NCI-H1048 (cell line): ENCODE data around the gene SLC25A52.
"Not testable (repeated sequence)": the region's sequence is repeated elsewhere in the genome, so short reads cannot be mapped to it uniquely, and the experiment has no call there.

Source experiments
- DNase-seq: peaks from one replicate; lab custom pipeline; 2025; lab: John Stamatoyannopoulos, UW

The SLC25A52 gene, protein sequence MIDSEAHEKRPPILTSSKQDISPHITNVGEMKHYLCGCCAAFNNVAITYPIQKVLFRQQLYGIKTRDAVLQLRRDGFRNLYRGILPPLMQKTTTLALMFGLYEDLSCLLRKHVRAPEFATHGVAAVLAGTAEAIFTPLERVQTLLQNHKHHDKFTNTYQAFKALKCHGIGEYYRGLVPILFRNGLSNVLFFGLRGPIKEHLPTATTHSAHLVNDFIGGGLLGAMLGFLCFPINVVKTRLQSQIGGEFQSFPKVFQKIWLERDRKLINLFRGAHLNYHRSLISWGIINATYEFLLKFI

DNA sequence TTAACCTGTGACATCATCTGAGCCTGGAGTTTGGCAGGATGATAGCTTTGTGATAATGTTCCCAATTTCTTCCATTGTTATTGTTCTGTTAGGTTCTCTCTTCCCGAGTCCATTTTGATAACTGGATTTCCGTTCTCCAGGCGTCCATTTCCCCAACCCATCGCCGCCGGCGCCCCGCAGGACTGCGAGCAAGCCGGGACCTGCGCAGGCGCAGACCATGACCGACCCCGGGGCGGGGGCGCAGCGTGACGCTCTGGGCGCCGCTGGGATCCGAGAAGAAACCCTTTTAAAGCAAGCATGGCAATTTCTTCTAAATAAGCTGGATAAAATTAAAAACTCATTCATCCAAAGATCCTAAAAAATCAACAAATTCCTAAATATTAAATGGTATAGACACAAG lies at the start of gene SLC25A52:
TSS of gene SLC25A52 (minus strand) at position 186 of the 400 bp plus-strand sequence. CDS start 219 bp downstream, outside the sequence.
- no peak for DNase-seq

DNA sequence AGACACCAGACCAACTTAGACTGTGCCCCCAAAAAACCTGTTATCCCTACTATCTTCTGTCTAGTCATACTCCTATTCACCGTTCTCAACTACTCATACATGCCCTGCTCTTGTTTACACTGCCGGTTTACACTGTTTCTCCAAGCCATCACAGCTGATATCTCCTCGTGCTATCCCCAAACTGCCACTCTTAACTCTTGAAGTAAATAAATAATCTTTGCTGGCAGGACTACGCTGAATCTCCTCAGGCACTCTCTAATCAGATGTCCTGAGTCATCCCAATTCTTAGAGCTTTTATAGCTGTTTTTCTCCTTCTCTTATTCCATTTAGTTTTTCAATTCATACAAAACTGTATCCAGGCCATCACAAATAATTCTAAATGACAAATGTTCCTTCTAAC lies 48.4 kb upstream of the SLC25A52 start:
- DNase-seq = not testable (repeated sequence)

DNA sequence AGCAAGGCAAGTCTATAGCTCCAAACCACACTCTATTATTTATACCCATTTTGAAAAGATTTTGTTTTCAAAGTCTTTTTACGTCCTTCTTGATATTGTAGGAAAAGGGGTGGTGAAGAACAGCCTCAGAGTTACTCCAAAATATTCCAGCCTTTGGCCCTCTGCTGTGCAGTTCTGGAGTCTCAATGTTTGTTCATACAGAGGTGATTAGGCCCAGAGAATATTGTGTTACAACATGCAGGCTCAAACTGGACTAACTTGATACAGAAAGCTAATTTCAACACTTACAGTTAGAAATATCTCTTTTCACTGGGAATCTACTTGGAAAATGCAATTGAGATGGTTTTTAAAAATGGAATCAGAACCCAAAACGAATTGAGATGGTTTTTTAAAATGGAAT lies 40.4 kb upstream of the SLC25A52 start:
- no peak for DNase-seq

DNA sequence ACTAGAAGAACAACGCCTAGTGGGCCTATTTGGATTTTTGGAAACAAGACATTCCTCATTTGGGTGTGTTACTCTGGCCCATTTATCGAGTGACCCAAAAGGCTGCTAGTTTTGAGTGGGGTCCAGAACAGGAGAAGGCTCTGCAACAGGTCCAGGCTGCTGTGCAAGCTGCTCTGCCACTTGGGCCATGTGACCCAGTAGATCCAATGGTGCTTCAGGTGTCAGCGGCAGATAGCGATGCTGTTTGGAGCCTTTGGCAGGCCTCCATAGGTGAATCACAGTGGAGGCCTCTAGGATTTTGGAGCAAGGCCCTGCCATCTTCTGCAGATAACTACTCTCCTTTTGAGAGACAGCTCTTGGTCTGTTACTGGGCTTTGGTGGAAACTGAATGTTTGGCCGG lies 38.6 kb upstream of the SLC25A52 start:
- not testable (repeated sequence) for DNase-seq

DNA sequence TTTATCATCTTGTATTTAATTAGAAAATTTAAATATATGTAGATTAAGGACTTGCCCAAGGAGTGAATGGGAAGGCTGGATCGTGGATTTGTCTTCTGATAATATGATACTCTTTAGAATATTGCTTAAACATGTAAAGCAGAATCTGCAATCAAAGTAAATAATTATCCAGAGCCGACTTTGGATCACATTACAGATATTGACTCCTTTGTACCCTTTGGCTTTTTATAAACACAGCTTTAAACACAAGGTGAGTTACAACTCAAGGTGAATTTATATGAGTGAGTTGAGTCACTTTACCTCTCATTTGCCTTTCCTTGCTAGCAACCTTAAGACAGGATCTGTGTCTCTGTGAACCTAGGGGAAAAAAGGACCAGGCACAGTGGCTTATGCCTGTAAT lies 37.7 kb upstream of the SLC25A52 start:
- no peak for DNase-seq

DNA sequence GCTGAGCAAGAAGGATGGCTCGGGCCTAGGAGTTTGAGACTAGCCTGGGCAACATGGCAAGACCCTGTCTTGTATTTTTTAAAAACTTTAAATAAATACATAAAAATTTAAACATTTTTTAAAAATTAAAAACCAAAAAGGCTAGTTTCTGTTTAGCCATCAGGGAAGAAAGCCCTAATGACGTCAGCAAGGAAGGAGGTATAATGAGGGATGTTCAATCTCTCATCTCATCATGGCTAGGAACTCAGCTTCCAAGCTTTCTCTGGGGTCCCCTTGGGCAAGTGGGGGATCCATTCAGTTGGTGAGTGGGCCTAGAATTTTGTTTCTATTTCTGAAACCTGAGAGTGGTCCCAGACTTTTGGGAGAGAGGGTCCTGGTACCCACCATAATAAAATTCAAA lies 35.1 kb upstream of the SLC25A52 start:
- DNase-seq = no peak

DNA sequence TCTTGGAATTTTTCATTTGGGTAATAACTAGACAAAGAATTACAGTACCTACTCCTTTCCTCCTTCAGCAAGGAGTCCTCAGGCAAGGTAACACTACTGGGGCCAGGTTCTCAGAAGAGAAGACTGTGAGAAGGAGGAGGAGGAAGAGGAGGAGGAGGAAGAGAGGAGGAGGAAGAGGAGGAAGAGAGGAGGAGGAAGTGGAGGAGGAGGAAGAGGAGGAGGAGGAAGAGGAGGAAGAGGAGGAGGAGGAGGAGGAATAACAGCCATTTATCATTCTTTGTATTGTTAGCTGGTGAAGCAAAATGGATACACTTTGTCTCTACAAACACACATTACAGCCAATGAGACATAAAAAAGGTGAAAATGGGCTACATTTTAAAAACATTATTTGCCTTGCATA lies 32.9 kb upstream of the SLC25A52 start:
- DNase-seq = no peak

DNA sequence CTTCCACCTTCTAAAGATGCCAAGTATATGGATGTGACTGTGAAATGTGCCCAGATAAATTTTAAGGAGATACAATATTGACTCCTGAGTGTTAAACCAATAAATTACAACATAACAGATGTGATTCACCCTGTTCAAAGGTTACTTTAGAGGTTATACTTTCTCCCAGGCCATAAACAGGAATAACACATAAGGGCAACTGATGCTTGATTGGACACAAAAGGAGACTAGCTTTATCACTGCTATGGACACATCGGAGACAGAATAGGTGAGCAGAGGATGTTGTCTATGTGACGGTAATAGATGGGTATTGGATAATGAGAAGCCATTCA lies 31.9 kb upstream of the SLC25A52 start:
- DNase-seq = no peak

DNA sequence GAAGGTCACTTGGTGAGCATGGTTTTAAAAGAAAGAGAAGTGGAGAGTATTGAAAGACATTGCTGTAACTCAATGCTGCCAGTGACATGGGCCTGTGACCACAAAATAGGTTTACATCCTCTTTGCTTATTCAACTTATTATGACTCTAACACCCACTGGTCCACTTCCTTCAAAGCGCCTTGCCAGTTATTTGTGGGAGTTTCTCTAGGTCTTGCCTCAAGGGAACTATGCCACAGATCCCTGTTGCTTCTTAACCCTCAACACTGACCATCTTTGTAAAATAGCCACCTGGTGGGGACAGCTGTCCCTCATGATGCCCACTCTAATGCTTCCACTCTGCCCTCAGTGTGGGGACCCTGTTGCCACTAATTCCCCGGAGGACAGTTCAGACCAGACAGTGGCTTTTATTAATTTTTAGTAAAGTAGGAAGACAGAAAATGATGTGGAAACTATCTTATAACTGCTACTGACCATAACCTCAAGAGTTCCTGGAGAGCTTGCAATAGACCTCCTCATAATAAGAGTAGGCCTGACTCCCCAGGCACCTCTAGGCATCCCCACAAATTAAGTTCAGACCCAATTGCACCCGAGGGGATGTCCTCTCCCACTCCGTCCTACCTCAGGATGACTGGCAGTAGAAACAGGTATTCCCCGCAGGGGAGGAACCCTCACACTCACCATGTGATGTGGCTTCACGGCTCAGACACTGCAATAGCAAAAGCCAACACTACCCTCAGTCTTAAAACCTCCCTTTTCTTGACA lies 31.3 kb upstream of the SLC25A52 start:
- no peak for DNase-seq

DNA sequence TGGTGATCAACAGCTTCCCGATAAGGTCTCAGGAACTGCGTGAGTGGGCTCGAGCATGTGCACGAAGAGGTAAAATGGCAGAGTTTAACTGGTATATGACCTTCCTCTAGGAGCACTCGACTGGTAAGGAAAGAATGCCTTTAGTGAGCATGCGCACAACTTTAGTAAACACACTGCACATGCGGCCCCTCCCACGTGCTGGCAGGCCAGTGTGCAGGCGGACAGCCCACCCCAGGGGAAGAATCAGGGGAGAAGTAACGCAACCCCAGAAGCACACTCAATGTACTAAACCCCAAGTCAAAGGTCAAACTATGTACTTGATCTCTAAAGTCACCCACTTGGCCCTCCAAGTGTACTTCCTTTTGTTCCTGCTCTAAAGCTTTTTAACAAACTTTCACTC lies 28.7 kb upstream of the SLC25A52 start:
- no peak for DNase-seq

DNA sequence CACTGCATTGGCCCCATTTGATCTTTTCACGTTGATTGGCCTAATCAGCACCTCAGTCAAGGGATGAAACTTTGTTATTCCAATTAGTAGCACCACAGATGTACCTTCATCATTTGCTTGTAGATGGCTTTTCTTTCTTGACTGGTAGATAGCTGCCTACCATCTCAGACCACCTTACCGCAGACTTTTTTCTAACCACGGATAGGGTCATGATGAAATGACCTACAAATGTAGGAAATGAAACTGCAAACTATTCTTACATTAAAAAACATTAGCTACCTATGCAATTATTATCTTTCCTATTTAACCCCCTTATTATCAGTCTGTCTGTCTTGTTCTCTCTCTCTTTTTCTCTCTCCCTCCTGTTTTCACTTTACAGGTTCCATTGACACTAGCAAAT lies 22.4 kb upstream of the SLC25A52 start:
- DNase-seq = no peak

DNA sequence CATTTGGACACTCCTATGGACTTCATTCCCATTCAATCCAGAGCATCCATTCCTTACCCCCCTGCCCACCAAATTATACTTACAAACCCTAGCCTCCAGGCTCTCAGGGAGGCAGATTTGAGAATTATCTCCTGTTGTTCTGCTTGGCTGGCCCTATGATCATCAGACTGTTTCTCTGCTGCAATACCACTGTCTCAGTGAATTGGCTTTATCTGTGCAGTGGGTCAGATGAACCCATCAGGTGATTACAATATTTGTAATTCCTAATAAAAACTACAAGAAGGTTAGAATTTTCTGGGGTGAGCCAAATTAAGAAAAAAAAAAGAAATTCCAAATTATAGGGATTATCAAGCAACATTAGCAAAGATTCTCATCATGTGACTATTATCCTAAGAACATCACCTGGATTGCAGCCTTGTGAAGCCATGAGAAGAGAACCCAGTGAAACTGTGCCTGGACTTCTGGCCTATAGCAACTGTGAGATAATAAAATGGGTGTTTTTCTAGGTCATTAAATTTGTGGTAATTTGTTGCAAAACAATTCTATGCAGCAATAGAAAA lies 17.8 kb upstream of the SLC25A52 start:
- no peak for DNase-seq

DNA sequence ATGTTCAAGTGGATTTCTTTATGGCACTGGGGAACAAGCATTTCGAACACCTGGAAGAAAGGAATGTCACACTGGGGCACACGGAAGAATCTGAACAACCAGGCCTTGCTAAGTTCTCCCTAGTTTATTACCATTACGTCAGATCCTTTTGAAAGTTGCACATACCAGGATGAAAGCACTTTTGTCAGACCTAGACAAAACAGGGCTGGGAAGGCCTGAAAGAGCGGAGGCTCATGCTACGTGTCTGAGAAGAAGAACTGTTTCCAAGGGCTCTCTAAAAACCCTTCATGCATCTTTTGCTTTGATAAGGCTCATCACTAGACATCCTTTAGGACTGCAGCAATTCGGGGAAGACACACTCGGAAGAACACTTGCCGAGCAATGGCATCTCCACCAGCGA lies 15.4 kb upstream of the SLC25A52 start:
- no peak for DNase-seq

DNA sequence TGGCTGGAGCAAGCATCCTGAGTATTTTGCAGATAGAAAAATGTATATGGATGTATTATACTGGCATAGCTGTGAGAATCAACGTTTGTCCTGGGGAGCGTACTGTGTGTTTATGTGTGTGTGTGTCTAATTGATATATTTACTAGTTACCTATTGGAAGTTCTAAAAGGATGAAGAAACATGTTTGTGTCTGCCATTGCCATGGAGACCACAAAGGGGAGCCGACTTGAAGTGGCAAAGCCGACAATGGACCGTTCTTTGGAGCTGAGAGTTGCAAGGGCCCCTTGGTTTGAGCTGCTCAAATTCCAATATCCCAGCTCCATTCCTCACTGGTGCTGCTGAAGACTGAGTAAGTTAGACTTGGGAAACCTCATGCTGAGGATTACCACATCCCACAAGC lies 14.3 kb upstream of the SLC25A52 start:
- DNase-seq = no peak

DNA sequence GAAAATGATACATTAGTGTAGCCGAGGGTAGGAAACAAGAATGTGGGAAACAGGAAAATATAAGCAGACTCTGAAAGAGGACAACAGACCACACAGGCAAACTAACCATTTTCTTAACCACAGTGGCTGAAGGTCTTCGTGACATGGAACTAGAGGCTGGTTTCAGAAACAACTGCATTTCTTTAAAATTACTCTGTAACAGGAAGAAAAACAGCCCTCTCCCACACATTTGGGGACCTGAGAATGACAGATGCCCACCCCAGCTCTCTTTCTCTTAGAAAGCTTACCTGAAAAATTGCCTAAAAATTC lies 13.8 kb upstream of the SLC25A52 start:
- DNase-seq = no peak

DNA sequence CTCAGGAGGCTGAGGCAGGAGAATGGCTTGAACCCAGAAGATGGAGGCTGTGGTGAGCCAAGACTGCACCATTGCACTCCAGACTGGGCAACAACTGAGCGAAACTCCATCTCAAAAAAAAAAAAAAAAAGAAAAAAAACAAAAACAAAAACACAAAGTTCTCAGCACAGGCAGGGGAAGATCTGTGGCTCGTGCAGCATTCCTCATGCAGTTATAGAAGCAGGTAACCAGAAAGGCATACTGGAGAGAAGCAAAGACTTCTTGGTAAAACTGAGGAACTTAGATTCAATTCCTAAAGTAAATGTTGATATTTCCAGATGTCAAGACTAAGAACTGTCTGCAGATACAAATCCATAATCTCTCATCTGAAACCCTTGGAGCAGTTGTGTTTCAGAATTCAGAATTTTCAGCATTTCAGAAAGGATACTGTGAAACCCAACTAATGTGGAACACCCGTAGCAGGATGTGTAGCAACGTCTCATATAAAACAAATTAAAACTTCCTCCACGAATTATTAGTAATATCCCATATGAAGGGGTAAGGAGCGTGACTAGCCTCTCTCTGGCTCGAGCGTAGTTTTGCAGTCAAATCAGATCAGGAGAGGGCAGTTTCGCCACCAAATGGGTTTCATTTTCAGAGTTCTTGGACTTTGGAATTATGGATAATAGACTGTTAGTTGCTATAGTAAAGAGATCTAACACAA lies 13.2 kb upstream of the SLC25A52 start:
- no peak for DNase-seq

DNA sequence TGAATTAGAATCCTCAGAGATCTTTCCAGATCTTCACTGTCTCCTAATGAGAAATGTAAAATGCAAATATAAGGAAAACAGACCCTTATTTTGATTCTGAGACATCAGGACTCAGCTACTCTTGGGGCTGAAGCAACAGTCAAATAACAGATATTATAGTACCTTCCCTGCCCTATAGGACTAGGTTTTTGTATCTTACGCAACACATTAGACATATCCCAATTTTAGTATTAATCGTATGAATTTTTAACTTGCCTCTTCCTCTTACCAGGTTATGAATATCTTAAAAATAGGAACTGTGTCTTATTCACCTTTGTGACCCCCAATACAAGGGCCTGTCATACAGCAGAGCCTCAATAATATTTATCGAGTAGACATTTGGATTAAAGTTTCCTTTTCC lies 12.0 kb upstream of the SLC25A52 start:
- no peak for DNase-seq

DNA sequence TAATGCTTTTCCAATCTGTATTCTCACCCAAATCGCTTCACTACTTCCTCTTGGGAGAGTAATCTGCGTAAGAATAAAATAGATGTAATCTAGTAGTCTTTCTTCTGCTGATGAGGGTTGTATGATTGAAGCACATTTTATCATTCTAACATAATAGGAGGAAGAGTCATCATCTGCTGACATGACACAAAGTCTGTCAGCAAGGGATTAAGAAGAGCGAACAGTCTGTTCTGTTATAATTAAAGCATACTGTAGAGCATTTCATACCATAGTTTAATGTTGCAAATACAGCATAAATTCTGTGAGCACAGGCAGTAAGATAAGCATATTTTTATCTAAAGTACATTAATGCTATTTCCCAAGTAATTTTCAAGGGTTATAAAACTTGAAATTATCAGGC lies 10.4 kb downstream of the SLC25A52 start:
- DNase-seq = no peak

DNA sequence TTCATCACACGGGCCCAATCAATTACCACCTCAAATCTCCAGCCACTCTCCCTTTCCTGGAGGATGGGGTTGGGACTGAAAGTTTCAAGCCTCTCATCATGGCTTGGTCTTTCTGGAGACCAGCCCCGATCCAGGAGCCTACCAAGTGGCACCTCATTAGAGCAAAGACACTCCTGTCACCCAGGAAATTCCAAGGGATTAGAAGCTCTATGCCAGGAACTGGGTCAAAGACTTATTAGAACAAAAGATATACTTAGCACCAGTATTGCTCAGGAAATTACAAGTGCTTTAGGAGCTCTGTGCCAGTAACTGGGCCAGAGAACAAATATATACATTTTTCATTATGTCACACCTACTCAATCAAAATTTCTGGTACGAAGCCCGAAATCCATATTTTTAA lies 14.3 kb downstream of the SLC25A52 start:
- no peak for DNase-seq

DNA sequence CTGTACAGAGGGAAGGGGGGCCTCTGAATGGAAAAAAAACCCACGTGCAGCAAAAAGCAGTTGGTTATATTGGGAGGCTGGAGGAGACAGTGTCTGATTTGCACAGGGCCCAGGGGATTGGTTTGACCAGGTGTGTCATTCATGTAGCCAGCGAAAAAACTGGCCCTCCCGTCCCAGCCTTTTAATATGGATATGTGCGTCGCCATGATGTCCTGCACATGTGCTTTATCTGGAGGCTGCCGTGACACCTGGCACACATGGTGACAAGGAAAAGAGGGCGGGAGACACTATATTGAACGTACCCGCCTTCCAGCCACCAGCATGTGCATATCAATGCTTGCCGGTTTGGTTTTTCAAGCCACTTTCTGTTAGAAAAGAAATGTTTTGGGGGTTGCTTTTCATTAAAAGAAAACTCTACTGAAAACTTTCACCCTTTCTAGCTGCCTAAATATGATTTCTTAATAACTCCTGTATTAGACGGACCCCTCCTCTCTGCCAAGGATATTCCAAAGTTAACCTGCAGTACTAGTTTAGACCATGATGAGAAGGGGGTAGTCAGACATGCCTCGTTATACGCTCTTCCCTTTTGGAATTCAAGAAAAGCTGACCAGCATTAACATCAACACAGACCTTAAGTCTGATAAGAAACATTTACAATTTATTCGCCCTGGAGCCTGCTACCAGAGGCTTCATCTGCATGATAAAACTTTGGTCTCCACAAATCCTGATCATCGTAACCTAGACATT lies 16.2 kb downstream of the SLC25A52 start:
- DNase-seq = no peak

DNA sequence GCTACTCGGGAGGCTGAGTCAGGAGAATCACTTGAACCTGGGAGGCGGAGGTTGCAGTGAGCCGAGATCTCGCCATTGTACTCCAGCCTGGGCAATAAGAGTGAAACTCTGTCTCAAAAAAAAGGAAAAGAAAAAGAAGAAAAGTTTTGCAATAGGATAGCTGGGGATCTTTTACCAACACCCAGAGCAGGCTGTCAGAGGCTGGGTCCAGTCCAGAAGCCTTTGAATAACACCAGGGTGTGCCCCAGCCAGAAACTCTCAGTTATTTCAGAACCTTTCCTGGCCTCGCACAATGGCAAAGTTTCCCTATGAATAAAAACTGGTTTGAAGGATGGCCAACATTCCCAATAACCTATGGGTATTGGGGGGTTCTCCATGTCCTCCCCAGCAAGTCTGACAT lies 17.1 kb downstream of the SLC25A52 start:
- DNase-seq = not testable (repeated sequence)

DNA sequence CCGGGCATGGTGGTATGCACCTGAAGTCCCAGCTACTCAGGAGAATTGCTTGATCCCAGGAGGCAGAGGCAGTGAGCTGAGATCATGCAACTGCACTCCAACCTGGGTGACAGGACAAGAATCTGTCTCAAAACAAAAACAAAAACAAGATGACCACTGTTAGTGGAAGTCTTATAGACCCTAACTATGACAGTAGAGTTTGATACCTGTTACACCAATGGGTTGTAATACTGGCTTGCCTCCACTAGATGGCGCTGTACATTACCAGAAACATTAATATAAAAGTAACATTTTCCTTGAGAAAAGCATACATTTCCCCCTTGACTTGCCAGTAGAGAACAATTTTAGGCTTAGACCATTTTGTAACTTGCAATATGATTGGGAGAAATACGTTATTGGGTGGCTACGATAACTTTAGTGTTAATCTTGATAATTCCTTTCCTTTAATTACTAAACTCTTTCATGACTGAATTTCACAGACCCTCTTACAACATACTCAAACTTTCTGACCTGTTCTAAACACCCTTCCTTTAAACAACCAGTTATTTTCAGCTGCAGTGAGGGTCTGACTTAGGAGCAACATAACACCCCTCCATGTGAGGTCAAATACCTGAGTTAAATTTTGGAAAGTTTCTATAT lies 19.5 kb downstream of the SLC25A52 start:
- peak; percentile 30 for DNase-seq
